Measurements from ENCODE around the gene LMOD2.

- TF ChIP-seq TEAD1 (CRISPR knock-in tag; IDR thresholded peaks at IDR 0.05) (no peak), PREB (CRISPR knock-in tag; IDR thresholded peaks at IDR 0.05) (no peak), POLR2A (conservative IDR thresholded peaks at IDR 0.05) (no peak), PBX2 (CRISPR knock-in tag; IDR thresholded peaks at IDR 0.05; ENCODE audit: low read depth) (no peak), PBX2 (tag; conservative IDR thresholded peaks at IDR 0.05; ENCODE audit: low read depth) (0 out of 2 replicates have a peak, but pooled peaks have one; percentile 14), CTCF (IDR thresholded peaks at IDR 0.05 in 2 of 3, conservative IDR thresholded peaks at IDR 0.05 in 1 of 3; ENCODE audit: insufficient read depth in 2 of 3, low read depth in 1 of 3, low read length in 3 of 3) (no peak), ZNF707 (CRISPR knock-in tag; conservative IDR thresholded peaks at IDR 0.05) (no peak), SOX6 (IDR thresholded peaks at IDR 0.05) (no peak), EP300 (IDR thresholded peaks at IDR 0.05; ENCODE audit: low read length) (no peak), DNMT1 (IDR thresholded peaks at IDR 0.05) (no peak), RFX1 (IDR thresholded peaks at IDR 0.05) (no peak)
- TF ChIP-seq, protein P1, sequence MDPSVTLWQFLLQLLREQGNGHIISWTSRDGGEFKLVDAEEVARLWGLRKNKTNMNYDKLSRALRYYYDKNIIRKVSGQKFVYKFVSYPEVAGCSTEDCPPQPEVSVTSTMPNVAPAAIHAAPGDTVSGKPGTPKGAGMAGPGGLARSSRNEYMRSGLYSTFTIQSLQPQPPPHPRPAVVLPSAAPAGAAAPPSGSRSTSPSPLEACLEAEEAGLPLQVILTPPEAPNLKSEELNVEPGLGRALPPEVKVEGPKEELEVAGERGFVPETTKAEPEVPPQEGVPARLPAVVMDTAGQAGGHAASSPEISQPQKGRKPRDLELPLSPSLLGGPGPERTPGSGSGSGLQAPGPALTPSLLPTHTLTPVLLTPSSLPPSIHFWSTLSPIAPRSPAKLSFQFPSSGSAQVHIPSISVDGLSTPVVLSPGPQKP (CRISPR knock-in tag; IDR thresholded peaks at IDR 0.05), result no peak
- TF ChIP-seq, protein P2, sequence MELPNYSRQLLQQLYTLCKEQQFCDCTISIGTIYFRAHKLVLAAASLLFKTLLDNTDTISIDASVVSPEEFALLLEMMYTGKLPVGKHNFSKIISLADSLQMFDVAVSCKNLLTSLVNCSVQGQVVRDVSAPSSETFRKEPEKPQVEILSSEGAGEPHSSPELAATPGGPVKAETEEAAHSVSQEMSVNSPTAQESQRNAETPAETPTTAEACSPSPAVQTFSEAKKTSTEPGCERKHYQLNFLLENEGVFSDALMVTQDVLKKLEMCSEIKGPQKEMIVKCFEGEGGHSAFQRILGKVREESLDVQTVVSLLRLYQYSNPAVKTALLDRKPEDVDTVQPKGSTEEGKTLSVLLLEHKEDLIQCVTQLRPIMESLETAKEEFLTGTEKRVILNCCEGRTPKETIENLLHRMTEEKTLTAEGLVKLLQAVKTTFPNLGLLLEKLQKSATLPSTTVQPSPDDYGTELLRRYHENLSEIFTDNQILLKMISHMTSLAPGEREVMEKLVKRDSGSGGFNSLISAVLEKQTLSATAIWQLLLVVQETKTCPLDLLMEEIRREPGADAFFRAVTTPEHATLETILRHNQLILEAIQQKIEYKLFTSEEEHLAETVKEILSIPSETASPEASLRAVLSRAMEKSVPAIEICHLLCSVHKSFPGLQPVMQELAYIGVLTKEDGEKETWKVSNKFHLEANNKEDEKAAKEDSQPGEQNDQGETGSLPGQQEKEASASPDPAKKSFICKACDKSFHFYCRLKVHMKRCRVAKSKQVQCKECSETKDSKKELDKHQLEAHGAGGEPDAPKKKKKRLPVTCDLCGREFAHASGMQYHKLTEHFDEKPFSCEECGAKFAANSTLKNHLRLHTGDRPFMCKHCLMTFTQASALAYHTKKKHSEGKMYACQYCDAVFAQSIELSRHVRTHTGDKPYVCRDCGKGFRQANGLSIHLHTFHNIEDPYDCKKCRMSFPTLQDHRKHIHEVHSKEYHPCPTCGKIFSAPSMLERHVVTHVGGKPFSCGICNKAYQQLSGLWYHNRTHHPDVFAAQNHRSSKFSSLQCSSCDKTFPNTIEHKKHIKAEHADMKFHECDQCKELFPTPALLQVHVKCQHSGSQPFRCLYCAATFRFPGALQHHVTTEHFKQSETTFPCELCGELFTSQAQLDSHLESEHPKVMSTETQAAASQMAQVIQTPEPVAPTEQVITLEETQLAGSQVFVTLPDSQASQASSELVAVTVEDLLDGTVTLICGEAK (IDR thresholded peaks at IDR 0.05), result no peak
- TF ChIP-seq, protein P2 (CRISPR knock-in tag; IDR thresholded peaks at IDR 0.05), result no peak
These were observed 8.4 kb upstream of the LMOD2 start for GRCh38 chr7:123647106-123647730.
